HG03457 (cell line): ENCODE results near the gene COA5.

Experiments
- ATAC-seq: cut with Tn5 transposase; IDR thresholded peaks from one replicate; pipeline ENCODE4 v1.9.1; 2021; ENCODE audit warnings: moderate number of reproducible peaks; ENCODE audit not compliant: unreplicated experiment

The COA5 gene

GRCh38 chr2:98555696-98556095 lies 52.6 kb downstream of the COA5 start:
- no peak for ATAC-seq

GRCh38 chr2:98554116-98554861 lies 54.0 kb downstream of the COA5 start:
- ATAC-seq, result no peak

GRCh38 chr2:98552499-98553179 lies 55.7 kb downstream of the COA5 start:
- ATAC-seq, result no peak

GRCh38 chr2:98551316-98551715 lies 57.0 kb downstream of the COA5 start:
- no peak for ATAC-seq

GRCh38 chr2:98550165-98550564 lies 58.1 kb downstream of the COA5 start:
- ATAC-seq, result no peak
